ENCODE measurements around the gene BANK1. TPM values are rescaled to one million over a fixed set of nuclear protein-coding genes. Genes with fewer than 3 reads are reported as not detected.

BANK1 gene
- total and polyA plus RNA-seq, 2 donors (not counting 1 experiment from before 2014, with no cell fraction given): 353 to 354 TPM

DNA sequence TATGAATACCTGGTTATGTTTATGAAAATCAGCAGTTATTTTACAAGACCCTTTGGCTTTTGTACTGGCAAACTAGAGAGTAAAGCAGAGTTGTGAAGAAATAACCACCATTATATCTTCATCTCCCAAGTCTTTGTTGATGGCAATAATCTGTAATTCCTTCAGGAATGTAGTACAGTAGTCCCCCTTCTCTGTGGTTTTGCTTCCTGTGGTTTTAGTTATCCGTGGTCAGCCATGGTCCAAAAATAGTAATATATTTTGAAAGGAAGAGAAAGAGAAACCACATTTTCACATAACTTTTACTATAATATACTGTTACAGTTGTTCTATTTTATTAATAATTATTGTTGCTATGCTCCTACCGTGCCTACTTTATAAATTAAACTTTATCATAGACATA lies 27.8 kb downstream of the BANK1 start:
- H2AFZ ChIP-seq (ENCODE audit: insufficient read depth, low read depth, low read length, poor library complexity, severe bottlenecking): no peak overlapping the region
- H3K36me3 ChIP-seq (replicated peaks in 1 of 2; ENCODE audit: control extremely low read depth in 1 of 2, control insufficient read depth in 1 of 2, extremely low read depth in 1 of 2, insufficient read depth in 2 of 2, low read length in 1 of 2): peaks cover 0 to 67% of the 10 kb centered on the region in 2 experiments
- intact Hi-C loops (cut with micrococcal nuclease): loop anchor here (2.0 to 10.0 kb wide), 3 partner anchors 16 to 1714 kb away; no protein-coding TSS in a partner anchor
- Mint-ChIP-seq H3K4me1 (peaks cover 79% of the 10 kb centered on the region), H3K27me3 (no peaks in the 10 kb centered on the region), H3K27ac (peak overlapping the region; percentile 77), H3K9me3 (ENCODE audit: insufficient read depth) (peaks cover 9% of the 10 kb centered on the region), H3K4me3 (peak overlapping the region; percentile 63)
- peak overlapping the region in 3 of 5 experiments; percentile 2 to 88 (median 19) for H3K4me3 ChIP-seq (ENCODE audit: control extremely low read depth in 1 of 5, extremely low read depth in 1 of 5, insufficient read depth in 1 of 5, low read depth in 2 of 5, low read length in 4 of 5)
- peaks cover 96% of the 10 kb centered on the region for H3K79me2 ChIP-seq (ENCODE audit: control insufficient read depth, insufficient read depth, low read length)
- ChIA-PET CTCF (no interaction called here), POLR2A (no interaction called here)
- peaks cover 66 to 68% of the 10 kb centered on the region in 2 donors for H3K4me1 ChIP-seq (ENCODE audit: control insufficient read depth in 2 of 2, insufficient read depth in 2 of 2, low read length in 2 of 2)
- no CpG with 5 or more reads among the region's 2 CpGs for WGBS (ENCODE audit: insufficient coverage)
- ATAC-seq (ENCODE audit: low read depth) (no peak), DNase-seq (no peak)
- H3K4me2 ChIP-seq (replicated peaks; ENCODE audit: low read depth, low read length, poor library complexity, severe bottlenecking): peak overlapping the region; percentile 71
- no peaks in the 10 kb centered on the region for H3K27me3 ChIP-seq (replicated peaks in 1 of 4; ENCODE audit: control extremely low read depth in 1 of 4, control insufficient read depth in 3 of 4, insufficient read depth in 4 of 4, low read length in 3 of 4)
- TF ChIP-seq EZH2 (IDR thresholded peaks at IDR 0.05; ENCODE audit: borderline replicate concordance, insufficient read depth, low read depth, low read length, poor library complexity, severe bottlenecking): no peak
- TF ChIP-seq, protein P1, sequence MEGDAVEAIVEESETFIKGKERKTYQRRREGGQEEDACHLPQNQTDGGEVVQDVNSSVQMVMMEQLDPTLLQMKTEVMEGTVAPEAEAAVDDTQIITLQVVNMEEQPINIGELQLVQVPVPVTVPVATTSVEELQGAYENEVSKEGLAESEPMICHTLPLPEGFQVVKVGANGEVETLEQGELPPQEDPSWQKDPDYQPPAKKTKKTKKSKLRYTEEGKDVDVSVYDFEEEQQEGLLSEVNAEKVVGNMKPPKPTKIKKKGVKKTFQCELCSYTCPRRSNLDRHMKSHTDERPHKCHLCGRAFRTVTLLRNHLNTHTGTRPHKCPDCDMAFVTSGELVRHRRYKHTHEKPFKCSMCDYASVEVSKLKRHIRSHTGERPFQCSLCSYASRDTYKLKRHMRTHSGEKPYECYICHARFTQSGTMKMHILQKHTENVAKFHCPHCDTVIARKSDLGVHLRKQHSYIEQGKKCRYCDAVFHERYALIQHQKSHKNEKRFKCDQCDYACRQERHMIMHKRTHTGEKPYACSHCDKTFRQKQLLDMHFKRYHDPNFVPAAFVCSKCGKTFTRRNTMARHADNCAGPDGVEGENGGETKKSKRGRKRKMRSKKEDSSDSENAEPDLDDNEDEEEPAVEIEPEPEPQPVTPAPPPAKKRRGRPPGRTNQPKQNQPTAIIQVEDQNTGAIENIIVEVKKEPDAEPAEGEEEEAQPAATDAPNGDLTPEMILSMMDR (IDR thresholded peaks at IDR 0.05): no peak
- no peaks in the 10 kb centered on the region for H4K20me1 ChIP-seq (ENCODE audit: control insufficient read depth, insufficient read depth, low read length, poor library complexity, severe bottlenecking)
- H3K9me3 ChIP-seq (ENCODE audit: control extremely low read depth in 1 of 3, control insufficient read depth in 2 of 3, insufficient read depth in 1 of 3, low read length in 2 of 3): peaks cover 4 to 9% (median 5%) of the 10 kb centered on the region in 3 donors
- H3K9ac ChIP-seq (ENCODE audit: low read length): peak overlapping the region; percentile 50
- H3K27ac ChIP-seq (ENCODE audit: low read length in 2 of 2): peak overlapping the region; percentile 47 to 94

DNA sequence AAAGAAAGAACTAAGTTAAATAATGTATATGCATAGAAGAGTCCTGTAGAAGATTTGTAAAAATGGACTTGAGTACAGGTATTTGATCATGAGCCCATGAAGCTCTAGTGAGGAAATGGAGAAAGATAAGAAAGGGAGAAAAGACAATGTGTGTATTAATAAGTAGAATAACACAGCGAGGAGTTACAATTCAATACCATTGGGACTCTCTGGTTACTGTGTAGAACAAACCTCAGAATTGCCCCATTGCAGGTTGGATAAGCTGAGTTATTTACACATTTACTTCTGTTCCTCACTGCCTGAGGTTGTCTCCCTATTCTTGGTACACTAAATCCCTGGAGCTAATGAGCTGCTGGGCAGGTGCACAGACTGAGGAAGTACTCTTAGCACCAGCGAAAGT lies 33.3 kb downstream of the BANK1 start:
- POLR2A ChIA-PET: interaction anchor here (0.6 to 1.4 kb wide), 4 partner anchors 10 to 1276 kb away, joined by 3 to 5 read pairs (median 3); no protein-coding TSS in a partner anchor
- H3K27me3 ChIP-seq (replicated peaks in 1 of 4; ENCODE audit: control extremely low read depth in 1 of 4, control insufficient read depth in 3 of 4, insufficient read depth in 4 of 4, low read length in 3 of 4): no peaks in the 10 kb centered on the region
- H3K27ac ChIP-seq (ENCODE audit: low read length in 2 of 2): peak overlapping the region in 1 of 2 donors; percentile 71
- peak overlapping the region; percentile 26 for H2AFZ ChIP-seq (ENCODE audit: insufficient read depth, low read depth, low read length, poor library complexity, severe bottlenecking)
- H3K4me2 ChIP-seq (replicated peaks; ENCODE audit: low read depth, low read length, poor library complexity, severe bottlenecking): peak overlapping the region; percentile 54
- DNase-seq: no peak
- CTCF ChIA-PET: interaction anchor here (1.1 to 1.6 kb wide), 3 partner anchors 7 to 227 kb away, joined by 3 to 4 read pairs (median 3); no protein-coding TSS in a partner anchor
- H3K9me3 ChIP-seq (ENCODE audit: control extremely low read depth in 1 of 3, control insufficient read depth in 2 of 3, insufficient read depth in 1 of 3, low read length in 2 of 3): peaks cover 4 to 11% (median 5%) of the 10 kb centered on the region in 3 donors
- peak overlapping the region; percentile 19 for H3K9ac ChIP-seq (ENCODE audit: low read length)
- Mint-ChIP-seq H3K4me3 (peak overlapping the region; percentile 53), H3K9me3 (ENCODE audit: insufficient read depth) (peaks cover 9% of the 10 kb centered on the region), H3K4me1 (peaks cover 71% of the 10 kb centered on the region), H3K27me3 (no peaks in the 10 kb centered on the region), H3K27ac (peak overlapping the region; percentile 87)
- ATAC-seq (ENCODE audit: low read depth): peak; percentile 52
- peaks cover 0 to 43% of the 10 kb centered on the region in 2 experiments for H3K36me3 ChIP-seq (replicated peaks in 1 of 2; ENCODE audit: control extremely low read depth in 1 of 2, control insufficient read depth in 1 of 2, extremely low read depth in 1 of 2, insufficient read depth in 2 of 2, low read length in 1 of 2)
- H4K20me1 ChIP-seq (ENCODE audit: control insufficient read depth, insufficient read depth, low read length, poor library complexity, severe bottlenecking): no peaks in the 10 kb centered on the region
- H3K4me1 ChIP-seq (ENCODE audit: control insufficient read depth in 2 of 2, insufficient read depth in 2 of 2, low read length in 2 of 2): peaks cover 45 to 67% of the 10 kb centered on the region in 2 donors
- H3K4me3 ChIP-seq (ENCODE audit: control extremely low read depth in 1 of 5, extremely low read depth in 1 of 5, insufficient read depth in 1 of 5, low read depth in 2 of 5, low read length in 4 of 5): peak overlapping the region in 2 of 5 experiments; percentile 3 to 41
- TF ChIP-seq, protein P1 (IDR thresholded peaks at IDR 0.05): no peak
- no peak for TF ChIP-seq EZH2 (IDR thresholded peaks at IDR 0.05; ENCODE audit: borderline replicate concordance, insufficient read depth, low read depth, low read length, poor library complexity, severe bottlenecking)
- WGBS (ENCODE audit: insufficient coverage): no CpG with 5 or more reads among the region's 2 CpGs
- intact Hi-C loops (cut with micrococcal nuclease): loop anchor here (1.0 kb wide), 1 partner anchor 9 kb away; no protein-coding TSS in a partner anchor
- peaks cover 98% of the 10 kb centered on the region for H3K79me2 ChIP-seq (ENCODE audit: control insufficient read depth, insufficient read depth, low read length)

Measured in B cell (primary cell).